PC-3 (cell line): ENCODE results near the gene PPP1CB. TPM values are rescaled to one million over a fixed set of nuclear protein-coding genes. Genes with fewer than 3 reads are reported as not detected.

ENCODE experiments used
- ATAC-seq: fragments of 200-7000 bp; cut with Tn5 transposase; 2 replicates; pipeline ENCODE4 v1.9.1; 2020; ENCODE audit warnings: mild to moderate bottlenecking, moderate library complexity
- BruUV-seq: library from RNA; stranded (reverse); fragments of 400-500 nt; replicated peaks from 2 replicates; lab custom pipeline; 2021; lab: Mats Ljungman, UMichigan
- CTCF ChIA-PET: fragments of 300-600 bp; sonication (Branson Sonifier 250); formaldehyde crosslinking; loops from one replicate; lab custom pipeline; 2022; ENCODE audit warnings: antibody characterized with exemption; lab: Charles Lee
- POLR2A ChIA-PET: fragments of 300-600 bp; sonication (Branson Sonifier 250); formaldehyde crosslinking; loops from one replicate; lab custom pipeline; 2022; ENCODE audit warnings: antibody characterized with exemption; ENCODE audit not compliant: unreplicated experiment; lab: Charles Lee
- DNase-seq: peaks from one replicate; pipeline ENCODE4 v3.0.0-alpha.2; 2015
- H2AFZ ChIP-seq: fragments of 300-600 bp; sonication (generic); 2 replicates; pipeline ENCODE4 v1.6.0; 2016; ENCODE audit warnings: antibody characterized with exemption, low read length
- H3F3A ChIP-seq: fragments of 300-600 bp; sonication (generic); one replicate; pipeline ENCODE4 v1.6.0; 2017; ENCODE audit warnings: antibody characterized with exemption, low read length, control low read depth, mild to moderate bottlenecking; ENCODE audit not compliant: unreplicated experiment
- H3K27ac ChIP-seq: fragments of 300-600 bp; sonication (generic); 2 replicates; pipeline ENCODE4 v1.5.1; 2016; ENCODE audit warnings: mild to moderate bottlenecking, low read length
- H3K27me3 ChIP-seq: fragments of 300-600 bp; sonication (generic); 2 replicates; pipeline ENCODE4 v1.6.1; 2016; ENCODE audit warnings: low read length, mixed read lengths
- H3K36me3 ChIP-seq: fragments of 300-600 bp; sonication (generic); 2 replicates; pipeline ENCODE4 v1.6.1; 2016; ENCODE audit warnings: low read depth, mixed run types, low read length, mixed read lengths
- H3K4me1 ChIP-seq: fragments of 300-600 bp; sonication (generic); 2 replicates; pipeline ENCODE4 v1.5.1; 2016; ENCODE audit warnings: low read length; ENCODE audit not compliant: insufficient read depth
- H3K4me2 ChIP-seq: fragments of 300-600 bp; sonication (generic); 2 replicates; pipeline ENCODE4 v1.6.0; 2016; ENCODE audit warnings: low read length
- H3K4me3 ChIP-seq: fragments of 300-600 bp; sonication (generic); 2 replicates; pipeline ENCODE4 v1.5.1; 2016; ENCODE audit warnings: mild to moderate bottlenecking, low read length, mixed read lengths
- H3K79me2 ChIP-seq: fragments of 300-600 bp; sonication (generic); 2 replicates; pipeline ENCODE4 v1.6.1; 2017; ENCODE audit warnings: low read length, mixed read lengths
- H3K9ac ChIP-seq: fragments of 300-600 bp; sonication (generic); 2 replicates; pipeline ENCODE4 v1.6.0; 2016; ENCODE audit warnings: mild to moderate bottlenecking, low read length
- H3K9me2 ChIP-seq: fragments of 300-600 bp; sonication (generic); replicated peaks from 2 replicates; pipeline ENCODE4 v1.6.1; 2016; ENCODE audit warnings: mixed run types, low read length, mixed read lengths
- H3K9me3 ChIP-seq: fragments of 300-600 bp; sonication (generic); 2 replicates; pipeline ENCODE4 v1.6.1; 2016; ENCODE audit warnings: low read length, mixed read lengths
- H4K20me1 ChIP-seq: fragments of 300-600 bp; sonication (generic); 2 replicates; pipeline ENCODE4 v1.6.1; 2016; ENCODE audit warnings: low read length, mixed read lengths
- EZH2 ChIP-seq: fragments of 300-600 bp; sonication (generic); IDR thresholded peaks from one replicate; pipeline ENCODE4 v1.6.1; 2017; ENCODE audit warnings: antibody characterized with exemption, mild to moderate bottlenecking, low read length; ENCODE audit not compliant: unreplicated experiment
- EZH2phosphoT487 ChIP-seq: fragments of 300-600 bp; sonication (generic); IDR thresholded peaks from 2 replicates; pipeline ENCODE4 v1.6.1; 2018; ENCODE audit warnings: mild to moderate bottlenecking, antibody characterized with exemption, low read length, borderline replicate concordance
- intact Hi-C: fragments of 100-400 bp; cut with micrococcal nuclease; formaldehyde crosslinking; loops from 2 replicates; pipeline ENCODE4 v1.9.0; 2023
- total RNA-seq: library from RNA; depleted of rRNA; stranded (reverse); fragments of >200 nt; gene quantifications from 2 replicates; pipeline ENCODE4 v1.2.3, GENCODE V29; 2014
- TF ChIP-seq, protein P1 (sequence below): fragments of 300-600 bp; sonication (generic); conservative IDR thresholded peaks from 2 replicates; pipeline ENCODE4 v1.5.1; 2017; ENCODE audit warnings: antibody characterized with exemption, low read depth, mild to moderate bottlenecking, low read length

PPP1CB gene
- total RNA-seq, 1 experiment from 2014 or later: 84.2 TPM

DNA sequence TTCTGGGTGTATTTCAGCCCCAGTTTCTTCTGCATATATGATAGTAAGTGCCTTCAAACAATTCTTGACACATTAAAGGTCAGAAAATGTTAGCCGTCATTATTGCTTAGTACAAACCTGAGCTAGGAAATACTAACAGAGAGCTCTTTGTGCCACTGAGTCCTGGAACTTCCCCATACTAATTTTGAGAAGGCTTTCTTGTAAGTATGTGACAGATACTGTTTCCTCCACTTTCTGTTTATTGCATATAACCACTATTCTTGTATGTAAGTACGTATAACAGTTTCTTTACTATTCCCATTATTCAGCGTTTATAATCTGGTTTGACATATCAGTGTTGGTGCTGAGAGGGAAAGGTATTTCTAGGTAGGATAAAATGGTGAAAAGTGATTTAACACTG, 9.8 kb downstream of the PPP1CB start:
- H3K27me3 ChIP-seq: no peaks in the 10 kb centered on the region
- no peak overlapping the region for H3K4me2 ChIP-seq
- no peaks in the 10 kb centered on the region for H3F3A ChIP-seq
- TF ChIP-seq, protein P1, sequence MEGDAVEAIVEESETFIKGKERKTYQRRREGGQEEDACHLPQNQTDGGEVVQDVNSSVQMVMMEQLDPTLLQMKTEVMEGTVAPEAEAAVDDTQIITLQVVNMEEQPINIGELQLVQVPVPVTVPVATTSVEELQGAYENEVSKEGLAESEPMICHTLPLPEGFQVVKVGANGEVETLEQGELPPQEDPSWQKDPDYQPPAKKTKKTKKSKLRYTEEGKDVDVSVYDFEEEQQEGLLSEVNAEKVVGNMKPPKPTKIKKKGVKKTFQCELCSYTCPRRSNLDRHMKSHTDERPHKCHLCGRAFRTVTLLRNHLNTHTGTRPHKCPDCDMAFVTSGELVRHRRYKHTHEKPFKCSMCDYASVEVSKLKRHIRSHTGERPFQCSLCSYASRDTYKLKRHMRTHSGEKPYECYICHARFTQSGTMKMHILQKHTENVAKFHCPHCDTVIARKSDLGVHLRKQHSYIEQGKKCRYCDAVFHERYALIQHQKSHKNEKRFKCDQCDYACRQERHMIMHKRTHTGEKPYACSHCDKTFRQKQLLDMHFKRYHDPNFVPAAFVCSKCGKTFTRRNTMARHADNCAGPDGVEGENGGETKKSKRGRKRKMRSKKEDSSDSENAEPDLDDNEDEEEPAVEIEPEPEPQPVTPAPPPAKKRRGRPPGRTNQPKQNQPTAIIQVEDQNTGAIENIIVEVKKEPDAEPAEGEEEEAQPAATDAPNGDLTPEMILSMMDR: no peak
- no peak for TF ChIP-seq EZH2phosphoT487
- TF ChIP-seq EZH2: no peak
- BruUV-seq: no TSS peak
- intact Hi-C loops: no loop called here
- DNase-seq (no peak), ATAC-seq (no peak)
- no peaks in the 10 kb centered on the region for H3K9me3 ChIP-seq
- no peak overlapping the region for H2AFZ ChIP-seq
- CTCF ChIA-PET: no interaction called here
- H3K79me2 ChIP-seq: peaks cover 100% of the 10 kb centered on the region
- POLR2A ChIA-PET: no interaction called here
- H3K9ac ChIP-seq: no peak overlapping the region
- H3K9me2 ChIP-seq: no peaks in the 10 kb centered on the region
- H3K36me3 ChIP-seq: peaks cover 15% of the 10 kb centered on the region
- peaks cover 90% of the 10 kb centered on the region for H4K20me1 ChIP-seq
- H3K4me1 ChIP-seq: peaks cover 6% of the 10 kb centered on the region; the same call in 1 of the 2 replicates
- no peak overlapping the region for H3K4me3 ChIP-seq
- H3K27ac ChIP-seq: no peak overlapping the region

DNA sequence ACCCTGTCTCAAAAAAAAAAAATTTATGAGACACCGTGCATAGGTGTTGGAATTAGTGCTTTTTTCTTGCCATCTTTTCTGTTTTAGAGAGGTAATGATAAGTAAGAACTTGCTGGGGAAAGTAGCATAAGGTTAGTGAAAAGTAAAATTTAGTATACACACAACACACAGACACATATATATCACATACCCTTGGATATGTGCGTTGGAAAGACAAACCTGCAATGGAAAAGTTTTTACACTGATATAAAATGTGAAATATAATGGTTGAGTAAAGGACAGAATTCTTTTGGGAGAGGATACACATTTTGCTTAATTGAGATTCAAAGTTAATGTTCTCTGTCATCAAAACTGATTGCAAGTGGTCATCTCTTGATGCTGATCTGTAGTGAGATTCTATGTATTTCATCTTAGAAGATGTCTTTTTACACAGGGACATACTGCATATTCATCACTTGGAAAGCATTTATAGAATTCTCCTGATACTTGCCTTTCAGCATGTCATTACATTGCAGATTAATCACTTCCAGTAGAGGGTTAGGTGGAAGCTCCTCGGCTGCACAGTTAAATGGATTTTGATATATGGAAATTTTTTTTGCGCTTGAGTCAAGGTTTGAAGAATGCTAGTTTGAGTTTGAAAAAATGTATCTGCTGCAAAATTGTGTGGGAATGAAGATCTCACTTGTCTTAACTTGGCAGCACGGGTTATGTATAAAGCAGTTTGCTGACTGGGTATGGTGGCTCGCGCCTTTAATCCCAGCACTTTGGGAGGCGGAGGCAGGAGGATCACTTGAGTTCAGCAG, 13.5 kb downstream of the PPP1CB start:
- no peak overlapping the region for H2AFZ ChIP-seq
- ChIA-PET POLR2A (no interaction called here), CTCF (no interaction called here)
- ATAC-seq: no peak
- no peaks in the 10 kb centered on the region for H3K27me3 ChIP-seq
- peaks cover 7% of the 10 kb centered on the region for H3K36me3 ChIP-seq
- H3K9ac ChIP-seq: no peak overlapping the region
- peaks cover 100% of the 10 kb centered on the region for H3K79me2 ChIP-seq
- H3K4me3 ChIP-seq: no peak overlapping the region
- H3K4me1 ChIP-seq: no peaks in the 10 kb centered on the region
- H4K20me1 ChIP-seq: peaks cover 93% of the 10 kb centered on the region
- H3K9me2 ChIP-seq: no peaks in the 10 kb centered on the region
- H3K4me2 ChIP-seq: no peak overlapping the region
- no peak overlapping the region for H3K27ac ChIP-seq
- H3K9me3 ChIP-seq: no peaks in the 10 kb centered on the region
- no peak for TF ChIP-seq EZH2phosphoT487
- no peak for TF ChIP-seq EZH2
- TF ChIP-seq, protein P1: no peak
- intact Hi-C loops: no loop called here
- DNase-seq: no peak
- BruUV-seq: no TSS peak
- H3F3A ChIP-seq: no peaks in the 10 kb centered on the region

DNA sequence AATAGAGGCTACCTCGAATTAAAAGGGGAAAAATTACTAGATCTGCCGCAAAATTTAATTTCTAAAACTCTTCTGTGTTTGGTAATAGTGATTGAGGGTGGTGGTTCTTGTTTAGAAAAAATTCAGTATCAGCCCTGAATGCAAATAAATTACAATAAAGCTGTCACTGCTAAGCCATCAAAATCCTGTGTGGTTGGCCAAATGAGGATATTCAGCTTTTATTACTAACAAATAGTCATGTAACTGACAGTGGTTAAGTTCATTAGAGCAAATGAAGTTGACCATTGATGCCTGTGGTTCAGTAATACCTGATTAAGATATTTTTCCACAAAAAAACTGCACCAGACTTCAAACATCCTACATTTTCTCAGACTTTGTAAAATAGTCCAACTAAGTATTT, 14.4 kb downstream of the PPP1CB start:
- H3K4me1 ChIP-seq: no peaks in the 10 kb centered on the region
- H3K4me2 ChIP-seq: no peak overlapping the region
- H3K27me3 ChIP-seq: no peaks in the 10 kb centered on the region
- peaks cover 100% of the 10 kb centered on the region for H3K79me2 ChIP-seq
- no peak for TF ChIP-seq EZH2phosphoT487
- no peak for TF ChIP-seq EZH2
- TF ChIP-seq, protein P1: no peak
- POLR2A ChIA-PET: no interaction called here
- H3K4me3 ChIP-seq: no peak overlapping the region
- H2AFZ ChIP-seq: no peak overlapping the region
- no peaks in the 10 kb centered on the region for H3K9me3 ChIP-seq
- no peak for DNase-seq
- H4K20me1 ChIP-seq: peaks cover 85% of the 10 kb centered on the region
- no peak overlapping the region for H3K9ac ChIP-seq
- ATAC-seq: no peak
- CTCF ChIA-PET: no interaction called here
- no TSS peak for BruUV-seq
- H3K9me2 ChIP-seq: no peaks in the 10 kb centered on the region
- intact Hi-C loops: no loop called here
- H3K27ac ChIP-seq: no peak overlapping the region
- H3F3A ChIP-seq: no peaks in the 10 kb centered on the region
- peaks cover under 1% of the 10 kb centered on the region; the same call in 1 of the 2 replicates for H3K36me3 ChIP-seq
